Testis (tissue), 3 donors: Measurements from ENCODE around the gene TRIM71. TPM values are rescaled to one million over a fixed set of nuclear protein-coding genes. Genes with fewer than 3 reads are reported as not detected.

Source experiments
- DNase-seq: peaks from one replicate; pipeline ENCODE4 v3.0.0-alpha.2; 2019
- H3K27ac ChIP-seq, 2 donors: fragments of 200-600 bp; sonication (generic); one replicate each; pipeline ENCODE4 v1.5.1; 2019
- H3K27me3 ChIP-seq: fragments of 200-600 bp; sonication (generic); one replicate; pipeline ENCODE4 v1.5.1; 2019
- H3K36me3 ChIP-seq: fragments of 200-600 bp; sonication (generic); one replicate; pipeline ENCODE4 v1.5.1; 2017; ENCODE audit warnings: low read depth; ENCODE audit errors: missing control alignments
- H3K4me1 ChIP-seq: fragments of 200-600 bp; sonication (generic); one replicate; pipeline ENCODE4 v1.5.1; 2019
- H3K4me3 ChIP-seq, 2 donors: fragments of 200-600 bp; sonication (generic); one replicate each; pipeline ENCODE4 v1.5.1; 2017 to 2019
- H3K9me3 ChIP-seq: fragments of 200-600 bp; sonication (generic); one replicate; pipeline ENCODE4 v1.5.1; 2017
- POLR2A ChIP-seq: fragments of 450-650 bp; IDR thresholded peaks from one replicate; pipeline ENCODE4 v1.6.1; 2017; ENCODE audit warnings: antibody characterized with exemption, mild to moderate bottlenecking, moderate library complexity
- WGBS, 2 donors: methylation state at CpG; one replicate each; pipeline ENCODE4 v1.1.5; 2018; 5-methylcytosine and 5-hydroxymethylcytosine counted together
- intact Hi-C: fragments of 100-400 bp; cut with DNase I; formaldehyde crosslinking; loops from one replicate; pipeline ENCODE4 v1.15.1; 2023; ENCODE audit warnings: low total_unique reads
- polyA plus RNA-seq: library from polyadenylated mRNA; stranded (reverse); fragments of 350-450 nt; fragmentation: Illumina TruSeq; extraction: RNeasy Lipid Tissue Mini Kit (QIAGEN cat#74804); gene quantifications from one replicate; pipeline ENCODE4 v1.2.3, GENCODE V29; 2014; ENCODE audit warnings: low read depth, low replicate concordance; ENCODE audit not compliant: insufficient read depth
- total RNA-seq, 2 donors: library from RNA; depleted of rRNA; stranded (reverse); fragments of >200 nt; gene quantifications; one replicate each; pipeline ENCODE4 v1.2.3, GENCODE V29; 2016
- TF ChIP-seq, protein P1 (sequence below), 3 experiments: fragments of 450-650 bp in 2 of 3; fragments of 200-600 bp in 1 of 3; sonication (generic) in 1 of 3; IDR thresholded peaks; one replicate each; pipeline ENCODE4 v1.5.1; 2016 to 2019; ENCODE audit warnings: antibody characterized with exemption in 3 of 3, mild to moderate bottlenecking in 2 of 3, moderate library complexity in 1 of 3

The TRIM71 gene
- total and polyA plus RNA-seq, 3 donors from 2014 or later = 9.9 to 21.0 (median 20.6) TPM

DNA sequence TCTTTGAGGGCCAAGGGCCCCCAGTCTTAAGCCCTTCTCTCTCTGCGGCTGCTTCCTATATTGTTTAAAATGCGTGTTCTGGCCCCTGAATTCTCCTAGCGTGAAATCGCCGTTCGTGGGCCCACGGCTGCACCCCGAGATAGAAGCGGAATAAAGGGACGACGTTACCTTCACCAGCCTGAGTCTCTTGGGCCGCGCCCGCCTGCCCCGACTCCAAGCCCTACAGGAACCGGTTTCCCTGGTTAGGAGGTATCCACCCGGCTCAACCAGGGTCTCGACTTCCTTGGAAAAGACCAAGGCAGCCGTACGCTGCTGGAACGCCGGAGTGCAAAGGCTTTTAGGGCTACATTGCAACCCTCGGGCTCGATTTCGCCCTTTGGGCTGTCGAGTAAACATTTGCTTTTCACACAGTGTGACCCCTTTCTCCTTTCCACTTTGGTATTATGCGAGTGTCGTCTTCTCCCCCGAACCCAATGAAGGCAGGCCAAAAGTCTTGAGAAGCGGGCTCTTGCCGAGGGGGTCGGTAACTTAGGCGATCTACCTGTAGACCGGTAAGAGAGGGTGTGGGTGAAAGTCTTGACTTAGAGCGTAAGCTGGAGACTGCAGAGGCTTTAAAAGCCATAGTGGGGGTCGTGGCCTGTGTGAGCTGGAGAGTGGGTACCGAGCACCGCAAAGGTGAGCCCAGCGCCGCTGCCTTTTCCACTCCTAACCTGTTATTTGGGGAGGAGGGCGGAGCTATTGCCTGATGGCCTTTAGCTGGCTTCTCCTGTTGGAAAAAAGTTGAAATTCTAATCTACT lies 2.0 kb downstream of the TRIM71 start:
- Histone ChIP-seq H3K36me3 (no peaks in the 10 kb centered on the region), H3K9me3 (no peaks in the 10 kb centered on the region), H3K4me1 (peaks cover 4% of the 10 kb centered on the region), H3K27me3 (no peaks in the 10 kb centered on the region), H3K27ac (no peak overlapping the region), H3K4me3 (peak overlapping the region in 1 of 2 donors; percentile 18)
- intact Hi-C loops = no loop called here
- 24 to 40% methylated on average over 37 to 41 of the region's 41 CpGs for WGBS, 2 donors
- TF ChIP-seq, protein P1, sequence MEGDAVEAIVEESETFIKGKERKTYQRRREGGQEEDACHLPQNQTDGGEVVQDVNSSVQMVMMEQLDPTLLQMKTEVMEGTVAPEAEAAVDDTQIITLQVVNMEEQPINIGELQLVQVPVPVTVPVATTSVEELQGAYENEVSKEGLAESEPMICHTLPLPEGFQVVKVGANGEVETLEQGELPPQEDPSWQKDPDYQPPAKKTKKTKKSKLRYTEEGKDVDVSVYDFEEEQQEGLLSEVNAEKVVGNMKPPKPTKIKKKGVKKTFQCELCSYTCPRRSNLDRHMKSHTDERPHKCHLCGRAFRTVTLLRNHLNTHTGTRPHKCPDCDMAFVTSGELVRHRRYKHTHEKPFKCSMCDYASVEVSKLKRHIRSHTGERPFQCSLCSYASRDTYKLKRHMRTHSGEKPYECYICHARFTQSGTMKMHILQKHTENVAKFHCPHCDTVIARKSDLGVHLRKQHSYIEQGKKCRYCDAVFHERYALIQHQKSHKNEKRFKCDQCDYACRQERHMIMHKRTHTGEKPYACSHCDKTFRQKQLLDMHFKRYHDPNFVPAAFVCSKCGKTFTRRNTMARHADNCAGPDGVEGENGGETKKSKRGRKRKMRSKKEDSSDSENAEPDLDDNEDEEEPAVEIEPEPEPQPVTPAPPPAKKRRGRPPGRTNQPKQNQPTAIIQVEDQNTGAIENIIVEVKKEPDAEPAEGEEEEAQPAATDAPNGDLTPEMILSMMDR (IDR thresholded peaks at IDR 0.05) = no peak
- no peak for TF ChIP-seq POLR2A
- DNase-seq = no peak

DNA sequence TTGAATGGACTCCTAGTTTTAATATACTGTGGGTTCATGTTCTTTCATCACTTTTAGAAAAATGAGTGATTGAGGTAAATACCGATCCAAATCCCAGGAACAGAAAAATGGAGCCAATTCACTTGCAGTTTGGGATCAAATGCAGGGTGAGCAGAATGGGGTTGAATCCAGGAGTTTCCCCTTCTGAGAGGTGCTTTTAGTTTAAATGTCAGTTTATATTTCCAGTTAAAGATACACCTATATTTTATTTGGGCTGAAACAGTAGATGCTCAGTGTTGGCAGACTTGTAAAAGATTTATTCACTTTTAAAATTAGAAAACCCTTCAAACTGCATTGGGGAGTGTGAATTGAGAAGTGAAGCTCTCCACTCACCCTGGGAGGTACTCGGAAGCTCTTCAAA lies 2.6 kb downstream of the TRIM71 start:
- H3K4me3 ChIP-seq = no peak overlapping the region
- no peak for DNase-seq
- TF ChIP-seq, protein P1 (IDR thresholded peaks at IDR 0.05) = no peak
- no peak for TF ChIP-seq POLR2A
- WGBS, 2 donors = 36 to 61% methylated on average over 2 of the region's 2 CpGs
- H3K27me3 ChIP-seq = no peaks in the 10 kb centered on the region
- H3K27ac ChIP-seq = no peak overlapping the region
- intact Hi-C loops = no loop called here
- no peaks in the 10 kb centered on the region for H3K9me3 ChIP-seq
- no peaks in the 10 kb centered on the region for H3K36me3 ChIP-seq
- H3K4me1 ChIP-seq = peaks cover 4% of the 10 kb centered on the region

DNA sequence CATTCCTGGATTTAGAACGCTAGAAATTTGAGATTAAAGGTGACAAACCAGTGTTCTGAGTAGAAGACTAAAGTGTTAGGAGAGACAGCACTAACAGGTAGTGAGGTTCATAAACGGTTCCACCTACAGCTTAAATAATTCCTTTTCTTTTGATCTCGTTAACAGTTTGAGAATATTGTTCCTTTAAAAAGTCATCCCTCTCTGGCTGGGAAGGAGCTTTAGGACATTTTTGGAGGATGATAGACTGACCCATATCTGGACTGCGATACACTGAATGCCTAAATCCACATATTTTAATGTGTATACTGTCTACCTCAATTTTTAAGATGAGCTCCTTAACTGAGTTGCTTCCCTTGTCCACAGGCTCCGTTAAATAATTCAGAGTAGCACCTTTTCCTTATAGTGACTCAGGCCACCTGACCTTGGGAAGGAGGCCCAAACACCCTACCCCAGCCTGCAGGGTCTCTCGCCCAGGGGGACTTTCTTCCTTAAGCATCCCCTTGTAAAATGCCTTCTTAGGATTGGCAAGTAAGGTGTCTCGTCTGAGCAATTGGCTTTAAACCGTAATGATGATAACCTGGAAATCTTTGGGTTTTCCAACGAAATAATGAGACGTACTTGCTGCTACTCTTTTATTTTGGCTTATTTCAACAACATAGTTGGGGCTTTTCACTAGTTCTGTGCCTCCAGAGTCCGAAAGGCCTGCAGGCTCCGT lies 3.3 kb downstream of the TRIM71 start:
- no peak overlapping the region for H3K27ac ChIP-seq
- peak overlapping the region in 1 of 2 donors; percentile 17 for H3K4me3 ChIP-seq
- no peak for DNase-seq
- 46% methylated on average over 10 to 12 of the region's 12 CpGs for WGBS, 2 donors
- TF ChIP-seq, protein P1 (IDR thresholded peaks at IDR 0.05) = no peak
- no peak for TF ChIP-seq POLR2A
- intact Hi-C loops = no loop called here
- no peaks in the 10 kb centered on the region for H3K9me3 ChIP-seq
- peaks cover 4% of the 10 kb centered on the region for H3K4me1 ChIP-seq
- no peaks in the 10 kb centered on the region for H3K36me3 ChIP-seq
- no peaks in the 10 kb centered on the region for H3K27me3 ChIP-seq

DNA sequence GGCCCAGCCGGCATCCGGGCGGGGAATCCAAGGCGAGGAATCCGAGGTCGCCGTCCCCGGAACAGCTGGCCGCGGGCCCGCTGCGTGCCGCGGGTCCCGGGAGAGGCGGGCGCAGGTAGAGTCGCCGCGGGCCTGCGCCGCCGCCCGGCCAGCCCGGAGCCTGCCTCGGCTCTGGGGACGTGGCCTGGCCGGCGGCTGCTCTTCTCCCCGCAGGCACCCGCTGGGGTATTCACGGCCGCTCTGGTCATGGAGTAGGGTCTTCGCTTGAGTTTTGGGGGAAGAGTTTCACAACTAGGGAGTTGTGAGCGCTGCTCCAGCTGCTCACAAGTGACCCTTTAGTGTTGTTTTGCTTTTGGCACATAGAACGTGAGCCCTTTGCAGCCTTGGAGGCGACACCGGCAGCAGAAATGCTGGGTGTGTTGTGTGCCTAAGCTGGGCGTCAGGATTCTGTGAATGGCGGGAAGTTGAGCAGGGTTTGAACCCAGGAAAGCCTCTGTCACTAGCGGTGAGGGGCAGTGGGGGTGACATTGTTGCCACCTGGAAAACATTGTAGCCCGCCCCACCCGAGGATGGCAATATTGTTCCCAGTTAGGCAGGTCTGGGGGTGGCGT lies 4.0 kb downstream of the TRIM71 start:
- H3K4me1 ChIP-seq = peaks cover 4% of the 10 kb centered on the region
- H3K4me3 ChIP-seq = peak overlapping the region in 1 of 2 donors; percentile 17
- DNase-seq = peak; percentile 14
- TF ChIP-seq, protein P1 (IDR thresholded peaks at IDR 0.05) = no peak
- no peak for TF ChIP-seq POLR2A
- no peaks in the 10 kb centered on the region for H3K27me3 ChIP-seq
- H3K27ac ChIP-seq = no peak overlapping the region
- intact Hi-C loops = no loop called here
- no peaks in the 10 kb centered on the region for H3K36me3 ChIP-seq
- H3K9me3 ChIP-seq = no peaks in the 10 kb centered on the region
- WGBS, 2 donors = 16 to 44% methylated on average over 3 to 44 of the region's 44 CpGs
